Panc1 (cell line): ENCODE results near the gene TPPP. TPM values are rescaled to one million over a fixed set of nuclear protein-coding genes. Genes with fewer than 3 reads are reported as not detected.

Experiments used
- ATAC-seq: fragments of 200-7000 bp; cut with Tn5 transposase; 2 replicates; pipeline ENCODE4 v1.9.1; 2020; ENCODE audit warnings: mild to moderate bottlenecking, moderate library complexity
- BruUV-seq: library from RNA; stranded (reverse); fragments of 400-500 nt; replicated peaks from 2 replicates; lab custom pipeline; 2021; lab: Mats Ljungman, UMichigan
- CTCF ChIA-PET: fragments of 300-600 bp; sonication (Branson Sonifier 250); formaldehyde crosslinking; loops from one replicate; lab custom pipeline; 2022; ENCODE audit warnings: antibody characterized with exemption; lab: Charles Lee
- POLR2A ChIA-PET: fragments of 300-600 bp; sonication (Branson Sonifier 250); formaldehyde crosslinking; loops from one replicate; lab custom pipeline; 2022; ENCODE audit warnings: antibody characterized with exemption; lab: Charles Lee
- DNase-seq: peaks from one replicate; pipeline ENCODE4 v3.0.0-alpha.2; 2010; ENCODE audit warnings: low read depth, low spot score
- H3K27ac ChIP-seq: 2 replicates; pipeline ENCODE4 v1.5.1; 2011; ENCODE audit warnings: mild to moderate bottlenecking, low read length, inconsistent platforms
- H3K27me3 ChIP-seq: fragments of 200-500 bp; sonication (Bioruptor generic); 2 replicates; pipeline ENCODE4 v1.6.0; 2014; ENCODE audit warnings: low read length, inconsistent platforms; ENCODE audit not compliant: control insufficient read depth, insufficient read depth
- H3K36me3 ChIP-seq: fragments of 200-500 bp; sonication (Bioruptor generic); 2 replicates; pipeline ENCODE4 v1.5.1; 2014; ENCODE audit warnings: inconsistent platforms, mild to moderate bottlenecking, low read length, moderate library complexity; ENCODE audit not compliant: control insufficient read depth, insufficient read depth
- H3K4me1 ChIP-seq: 2 replicates; pipeline ENCODE4 v1.5.1; 2011; ENCODE audit warnings: inconsistent platforms, mild to moderate bottlenecking, low read length, moderate library complexity; ENCODE audit not compliant: control insufficient read depth, insufficient read depth
- H3K4me3 ChIP-seq, 2 experiments: 2 replicates each; pipeline ENCODE4 v1.5.1; 2011 to 2012; ENCODE audit warnings: low read depth in 2 of 2, low read length in 2 of 2, mild to moderate bottlenecking in 2 of 2, inconsistent platforms in 1 of 2, moderate library complexity in 1 of 2
- H3K9me3 ChIP-seq: fragments of 200-500 bp; sonication (Bioruptor generic); 2 replicates; pipeline ENCODE4 v1.5.1; 2014; ENCODE audit warnings: low read depth, mild to moderate bottlenecking, inconsistent platforms, low read length, moderate library complexity; ENCODE audit not compliant: control insufficient read depth, insufficient read depth
- POLR2AphosphoS5 ChIP-seq: IDR thresholded peaks from 2 replicates; pipeline ENCODE4 v1.6.1; 2012; ENCODE audit warnings: mild to moderate bottlenecking, low read depth, low read length, moderate library complexity
- REST ChIP-seq, 2 experiments: IDR thresholded peaks; 2 replicates each; pipeline ENCODE4 v1.6.1; 2011 to 2012; ENCODE audit warnings: low read depth in 2 of 2, control low read depth in 1 of 2, low read length in 1 of 2, mild to moderate bottlenecking in 1 of 2, moderate library complexity in 1 of 2; ENCODE audit not compliant: insufficient read depth in 1 of 2
- SIN3A ChIP-seq: IDR thresholded peaks from 2 replicates; pipeline ENCODE4 v1.6.1; 2012; ENCODE audit warnings: low read depth, mild to moderate bottlenecking, low read length, moderate library complexity, borderline replicate concordance; ENCODE audit not compliant: insufficient read depth
- TCF7L2 ChIP-seq: IDR thresholded peaks from 2 replicates; pipeline ENCODE4 v1.6.1; 2011; ENCODE audit warnings: mild to moderate bottlenecking, low read depth, low read length, inconsistent platforms
- in situ Hi-C: cut with HindIII; loops from 2 replicates; pipeline ENCODE4 v1.10.0; 2016; ENCODE audit warnings: low sequenced_read_pairs, low pct_unique_long_range_greater_than_20kb
- intact Hi-C: fragments of 100-400 bp; cut with micrococcal nuclease; formaldehyde crosslinking; loops from one replicate; pipeline ENCODE4 v1.10.0; 2022; ENCODE audit not compliant: unreplicated experiment
- total RNA-seq: library from RNA; stranded (reverse); gene quantifications from one replicate; pipeline ENCODE4 v1.2.1, GENCODE V29; 2021; ENCODE audit not compliant: unreplicated experiment
- TF ChIP-seq, protein P1 (sequence below): fragments of 450-650 bp; IDR thresholded peaks from 2 replicates; pipeline ENCODE4 v1.5.1; 2017; ENCODE audit warnings: mild to moderate bottlenecking

The TPPP gene
- total RNA-seq, 1 experiment from 2014 or later: 0.98 TPM

- in situ Hi-C loops: no loop called here
- CTCF ChIA-PET: no interaction called here
- Histone ChIP-seq H3K9me3 (no peaks in the 10 kb centered on the region), H3K4me1 (no peaks in the 10 kb centered on the region), H3K27me3 (no peaks in the 10 kb centered on the region), H3K36me3 (peaks cover 6% of the 10 kb centered on the region), H3K4me3 (no peak overlapping the region), H3K27ac (no peak overlapping the region)
- DNase-seq (no peak), ATAC-seq (no peak)
- TF ChIP-seq, protein P1, sequence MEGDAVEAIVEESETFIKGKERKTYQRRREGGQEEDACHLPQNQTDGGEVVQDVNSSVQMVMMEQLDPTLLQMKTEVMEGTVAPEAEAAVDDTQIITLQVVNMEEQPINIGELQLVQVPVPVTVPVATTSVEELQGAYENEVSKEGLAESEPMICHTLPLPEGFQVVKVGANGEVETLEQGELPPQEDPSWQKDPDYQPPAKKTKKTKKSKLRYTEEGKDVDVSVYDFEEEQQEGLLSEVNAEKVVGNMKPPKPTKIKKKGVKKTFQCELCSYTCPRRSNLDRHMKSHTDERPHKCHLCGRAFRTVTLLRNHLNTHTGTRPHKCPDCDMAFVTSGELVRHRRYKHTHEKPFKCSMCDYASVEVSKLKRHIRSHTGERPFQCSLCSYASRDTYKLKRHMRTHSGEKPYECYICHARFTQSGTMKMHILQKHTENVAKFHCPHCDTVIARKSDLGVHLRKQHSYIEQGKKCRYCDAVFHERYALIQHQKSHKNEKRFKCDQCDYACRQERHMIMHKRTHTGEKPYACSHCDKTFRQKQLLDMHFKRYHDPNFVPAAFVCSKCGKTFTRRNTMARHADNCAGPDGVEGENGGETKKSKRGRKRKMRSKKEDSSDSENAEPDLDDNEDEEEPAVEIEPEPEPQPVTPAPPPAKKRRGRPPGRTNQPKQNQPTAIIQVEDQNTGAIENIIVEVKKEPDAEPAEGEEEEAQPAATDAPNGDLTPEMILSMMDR: no peak
- TF ChIP-seq TCF7L2: no peak
- TF ChIP-seq SIN3A: no peak
- TF ChIP-seq POLR2AphosphoS5: no peak
- TF ChIP-seq REST (IDR thresholded peaks at IDR 0.05; ENCODE audit: insufficient read depth in 1 of 2, low read depth in 2 of 2, low read length in 1 of 2): no peak
- intact Hi-C loops: no loop called here
- no TSS peak for BruUV-seq
- POLR2A ChIA-PET: no interaction called here
Observed at GRCh38 chr5:639253-639530, 54.0 kb downstream of the TPPP start.

DNA sequence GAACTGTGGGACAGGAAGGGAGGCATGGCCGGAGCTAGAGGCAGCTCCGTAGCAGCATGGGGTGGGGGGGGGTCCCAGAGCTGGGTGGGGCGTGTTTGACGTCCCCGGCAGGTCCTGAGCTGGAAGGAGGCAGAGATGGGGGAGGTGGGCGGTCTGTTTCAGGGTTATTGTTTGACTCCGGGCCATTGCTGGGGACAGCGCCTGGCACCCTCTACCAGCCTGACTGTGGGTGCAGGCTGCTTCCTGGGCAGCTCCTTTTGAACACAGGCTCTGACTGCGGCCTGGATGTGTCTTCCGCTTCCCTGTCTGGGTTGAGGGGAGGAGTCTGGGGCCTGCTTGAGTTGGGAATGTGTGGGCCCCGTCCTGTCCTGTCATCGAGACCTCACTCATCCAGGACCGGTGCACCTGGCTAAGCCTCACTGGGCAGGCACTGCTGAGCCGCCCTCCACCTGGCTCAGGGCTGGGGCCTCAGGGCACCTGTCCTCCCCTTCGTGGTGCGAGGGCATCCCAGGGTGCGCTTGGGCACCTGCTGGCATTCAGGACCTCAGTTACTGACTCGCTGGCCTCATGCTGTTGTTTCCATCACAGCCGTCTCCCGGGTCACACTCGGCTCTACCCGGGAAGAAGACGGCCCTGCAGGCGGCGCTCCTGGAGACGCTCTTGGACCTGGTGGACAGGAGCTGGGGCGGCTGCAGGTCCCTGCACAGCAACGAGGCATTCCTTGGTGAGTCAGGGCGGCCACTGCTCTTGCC, 54.5 kb downstream of the TPPP start:
- no peak for ATAC-seq
- intact Hi-C loops (no loop called here), in situ Hi-C loops (no loop called here)
- TF ChIP-seq REST (IDR thresholded peaks at IDR 0.05; ENCODE audit: insufficient read depth in 1 of 2, low read depth in 2 of 2, low read length in 1 of 2): no peak
- TF ChIP-seq, protein P1: no peak
- TF ChIP-seq SIN3A: no peak
- no peak for TF ChIP-seq POLR2AphosphoS5
- TF ChIP-seq TCF7L2: no peak
- POLR2A ChIA-PET: no interaction called here
- Histone ChIP-seq H3K27me3 (no peaks in the 10 kb centered on the region), H3K36me3 (peaks cover 6% of the 10 kb centered on the region), H3K4me3 (no peak overlapping the region), H3K9me3 (no peaks in the 10 kb centered on the region), H3K27ac (no peak overlapping the region), H3K4me1 (no peaks in the 10 kb centered on the region)
- BruUV-seq: no TSS peak
- no peak for DNase-seq
- CTCF ChIA-PET: no interaction called here
